ENCODE results near the gene ANO2. TPM values are rescaled to one million over a fixed set of nuclear protein-coding genes. Genes with fewer than 3 reads are reported as not detected.

ANO2 gene
- total RNA-seq, 3 donors from 2014 or later (not counting 1 experiment from before 2014, with no cell fraction given), result not detected

DNA sequence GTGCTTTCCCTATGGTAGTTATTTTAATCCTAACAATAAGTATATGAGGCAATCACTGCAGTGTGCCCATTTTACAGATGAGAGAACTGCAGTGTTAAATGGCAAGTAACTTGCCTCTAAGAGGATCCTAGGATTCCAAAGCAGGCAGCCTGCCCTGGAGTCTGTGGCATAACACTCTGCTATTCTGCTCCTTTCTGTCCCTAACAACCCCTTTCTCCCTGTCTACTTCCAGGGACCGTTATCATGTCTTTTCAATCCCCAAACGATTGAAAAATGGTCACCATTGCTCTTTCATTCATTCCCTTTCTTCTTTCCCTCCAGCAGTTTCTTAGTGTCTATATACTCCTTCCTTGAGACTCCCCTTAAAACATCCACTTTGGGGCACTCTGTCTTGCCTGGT is 1.3 kb upstream of the ANO2 start:
- H3K27ac ChIP-seq (ENCODE audit: low read length), result no peak overlapping the region
- TF ChIP-seq CTCF (IDR thresholded peaks at IDR 0.05), result no peak
- H3K4me1 Mint-ChIP-seq, result no peaks in the 10 kb centered on the region
- no peak overlapping the region for H3K27ac Mint-ChIP-seq
- WGBS (ENCODE audit: insufficient coverage), result 75% methylated on average over 2 of the region's 2 CpGs
- peaks cover 60 to 83% of the 10 kb centered on the region in 2 donors for H3K27me3 Mint-ChIP-seq (ENCODE audit: low read depth in 2 of 2)
- H3K27me3 ChIP-seq (ENCODE audit: control insufficient read depth, insufficient read depth, low read length), result peaks cover 6% of the 10 kb centered on the region
- no peaks in the 10 kb centered on the region for H3K36me3 Mint-ChIP-seq
- no peaks in the 10 kb centered on the region for H3K9me3 Mint-ChIP-seq
- H3K4me3 ChIP-seq (ENCODE audit: low read length), result no peak overlapping the region
- H3K9me3 ChIP-seq (ENCODE audit: control insufficient read depth, insufficient read depth, low read length), result no peaks in the 10 kb centered on the region
- no peaks in the 10 kb centered on the region for H3K4me1 ChIP-seq (ENCODE audit: control insufficient read depth, insufficient read depth, low read length)
- H3K36me3 ChIP-seq (ENCODE audit: control insufficient read depth, insufficient read depth, low read length), result no peaks in the 10 kb centered on the region
- intact Hi-C loops (cut with micrococcal nuclease), result no loop called here
- ATAC-seq (no peak), DNase-seq (no peak)
- no peak overlapping the region for H3K4me3 Mint-ChIP-seq

DNA sequence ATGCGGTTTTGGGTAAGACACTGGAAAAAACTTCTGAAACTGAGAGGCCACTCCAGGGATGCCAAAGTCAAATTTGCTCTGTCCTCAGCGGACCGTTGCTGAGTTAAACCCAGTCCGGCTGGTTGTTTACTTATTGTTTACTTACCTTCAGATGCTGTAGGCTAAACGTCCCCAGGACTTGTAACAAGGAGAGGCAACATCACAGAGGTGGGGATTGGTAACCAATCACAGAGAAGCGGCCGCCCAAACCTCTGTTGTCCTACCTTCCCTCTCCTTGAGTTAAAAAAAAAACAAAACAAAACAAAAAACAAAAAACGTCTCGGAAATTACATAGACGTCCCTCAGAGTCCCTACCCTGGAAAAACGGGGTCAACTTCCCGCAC is 380 bp downstream of the ANO2 start:
- Mint-ChIP-seq H3K36me3 (no peaks in the 10 kb centered on the region), H3K4me1 (no peaks in the 10 kb centered on the region)

DNA sequence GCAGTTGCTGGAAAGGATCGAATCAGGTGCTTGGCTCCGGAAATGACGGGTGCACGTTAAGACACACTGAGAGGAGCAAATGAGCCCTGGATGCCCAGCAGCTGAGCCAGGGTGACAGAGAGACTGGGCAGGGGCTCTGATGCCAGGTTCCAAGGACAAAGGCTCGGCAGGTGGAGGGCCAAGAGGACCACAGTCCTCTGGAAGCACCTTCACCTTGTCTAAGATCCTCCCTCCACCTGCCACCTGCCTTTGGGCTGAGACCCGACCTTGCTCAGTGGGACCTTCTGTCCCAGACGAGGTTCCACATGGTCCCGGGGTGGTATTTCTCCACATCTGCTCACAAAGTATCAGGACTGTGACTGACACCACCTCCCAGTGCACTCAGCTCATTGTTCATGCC is 1.0 kb downstream of the ANO2 start:
- Histone ChIP-seq H3K4me3 (ENCODE audit: low read length) (no peak overlapping the region), H3K27me3 (ENCODE audit: control insufficient read depth, insufficient read depth, low read length) (peaks cover 6% of the 10 kb centered on the region), H3K9me3 (ENCODE audit: control insufficient read depth, insufficient read depth, low read length) (no peaks in the 10 kb centered on the region), H3K27ac (ENCODE audit: low read length) (no peak overlapping the region), H3K36me3 (ENCODE audit: control insufficient read depth, insufficient read depth, low read length) (no peaks in the 10 kb centered on the region), H3K4me1 (ENCODE audit: control insufficient read depth, insufficient read depth, low read length) (no peaks in the 10 kb centered on the region)
- H3K9me3 Mint-ChIP-seq, result no peaks in the 10 kb centered on the region
- peaks cover 51 to 87% of the 10 kb centered on the region in 2 donors for H3K27me3 Mint-ChIP-seq (ENCODE audit: low read depth in 2 of 2)
- H3K27ac Mint-ChIP-seq, result no peak overlapping the region
- ATAC-seq (no peak), DNase-seq (no peak)
- H3K4me3 Mint-ChIP-seq, result no peak overlapping the region
- no peak for TF ChIP-seq CTCF (IDR thresholded peaks at IDR 0.05)
- intact Hi-C loops (cut with micrococcal nuclease), result no loop called here
- no peaks in the 10 kb centered on the region for H3K36me3 Mint-ChIP-seq
- WGBS (ENCODE audit: insufficient coverage), result 83% methylated on average over 8 of the region's 8 CpGs
- H3K4me1 Mint-ChIP-seq, result no peaks in the 10 kb centered on the region

More for the DNA sequence above, 380 bp downstream of the ANO2 start:
- Histone ChIP-seq H3K9me3 (ENCODE audit: control insufficient read depth, insufficient read depth, low read length) (no peaks in the 10 kb centered on the region), H3K27me3 (ENCODE audit: control insufficient read depth, insufficient read depth, low read length) (peaks cover 6% of the 10 kb centered on the region), H3K4me3 (ENCODE audit: low read length) (no peak overlapping the region), H3K4me1 (ENCODE audit: control insufficient read depth, insufficient read depth, low read length) (no peaks in the 10 kb centered on the region), H3K36me3 (ENCODE audit: control insufficient read depth, insufficient read depth, low read length) (no peaks in the 10 kb centered on the region), H3K27ac (ENCODE audit: low read length) (no peak overlapping the region)
- Mint-ChIP-seq H3K27ac (no peak overlapping the region), H3K9me3 (no peaks in the 10 kb centered on the region), H3K4me3 (no peak overlapping the region), H3K27me3 (ENCODE audit: low read depth in 2 of 2) (peaks cover 57 to 88% of the 10 kb centered on the region in 2 donors)
- DNase-seq, result no peak
- TF ChIP-seq CTCF (IDR thresholded peaks at IDR 0.05), result no peak
- intact Hi-C loops (cut with micrococcal nuclease), result no loop called here
- 40% methylated on average over 12 of the region's 12 CpGs for WGBS (ENCODE audit: insufficient coverage)
- no peak for ATAC-seq

DNA sequence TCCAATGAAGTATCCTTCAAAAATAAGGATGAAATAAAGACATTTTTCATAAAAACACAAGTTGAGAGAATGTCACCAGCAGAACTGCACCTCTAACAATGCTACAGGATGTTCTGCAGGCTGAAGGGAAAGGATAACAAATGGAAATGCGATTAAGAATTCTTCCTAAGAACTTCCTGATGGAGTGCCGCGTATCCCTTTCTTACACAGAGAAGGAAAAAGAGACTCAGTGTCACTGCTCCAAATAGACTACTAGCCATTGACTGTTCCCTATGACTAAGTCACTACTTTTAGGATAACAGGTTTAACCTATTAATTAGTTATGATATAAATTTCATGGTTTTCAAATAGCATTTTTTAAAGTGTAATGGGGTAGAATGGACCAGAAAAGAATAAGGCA is 3.2 kb downstream of the ANO2 start:
- H3K4me1 Mint-ChIP-seq, result no peaks in the 10 kb centered on the region
- TF ChIP-seq CTCF (IDR thresholded peaks at IDR 0.05), result no peak
- no peaks in the 10 kb centered on the region for H3K36me3 ChIP-seq (ENCODE audit: control insufficient read depth, insufficient read depth, low read length)
- H3K36me3 Mint-ChIP-seq, result no peaks in the 10 kb centered on the region
- DNase-seq (no peak), ATAC-seq (no peak)
- no peak overlapping the region for H3K27ac Mint-ChIP-seq
- peaks cover 49 to 79% of the 10 kb centered on the region in 2 donors for H3K27me3 Mint-ChIP-seq (ENCODE audit: low read depth in 2 of 2)
- no peak overlapping the region for H3K27ac ChIP-seq (ENCODE audit: low read length)
- no peaks in the 10 kb centered on the region for H3K9me3 Mint-ChIP-seq
- no peaks in the 10 kb centered on the region for H3K4me1 ChIP-seq (ENCODE audit: control insufficient read depth, insufficient read depth, low read length)
- H3K27me3 ChIP-seq (ENCODE audit: control insufficient read depth, insufficient read depth, low read length), result peaks cover 11% of the 10 kb centered on the region
- H3K4me3 ChIP-seq (ENCODE audit: low read length), result no peak overlapping the region
- intact Hi-C loops (cut with micrococcal nuclease), result no loop called here
- no peak overlapping the region for H3K4me3 Mint-ChIP-seq
- H3K9me3 ChIP-seq (ENCODE audit: control insufficient read depth, insufficient read depth, low read length), result no peaks in the 10 kb centered on the region
- 85% methylated on average over 3 of the region's 3 CpGs for WGBS (ENCODE audit: insufficient coverage)
